Heart right ventricle (tissue), 16 donors: ENCODE results near the gene RALGPS1. TPM values are rescaled to one million over a fixed set of nuclear protein-coding genes. Genes with fewer than 3 reads are reported as not detected.

ENCODE experiments used
- ATAC-seq, 8 donors: fragments of 200-7000 bp; cut with Tn5 transposase; one replicate each; pipeline ENCODE4 v1.9.1; 2020; ENCODE audit warnings: mild to moderate bottlenecking in 8 of 8, moderate library complexity in 8 of 8, moderate number of reproducible peaks in 1 of 8
- DNase-seq, 2 donors: peaks; one replicate each; pipeline ENCODE4 v3.0.0-alpha.2; 2020
- H3K27ac ChIP-seq, 10 donors: fragments of 200-600 bp; sonication (generic) in 2 of 10; one replicate each; pipeline versions ENCODE4 v1.5.0 to v1.8.0; 2020 to 2022; ENCODE audit warnings: mild to moderate bottlenecking in 3 of 10
- H3K27me3 ChIP-seq, 7 donors: fragments of 200-600 bp; one replicate each; pipeline ENCODE4 v1.8.0; 2021 to 2022; ENCODE audit warnings: mild to moderate bottlenecking in 2 of 7
- H3K36me3 ChIP-seq, 9 donors: fragments of 200-600 bp; sonication (generic) in 1 of 9; one replicate each; pipeline versions ENCODE4 v1.5.0 to v1.8.0; 2020 to 2022; ENCODE audit warnings: mild to moderate bottlenecking in 2 of 9
- H3K4me1 ChIP-seq, 9 donors: fragments of 200-600 bp; sonication (generic) in 1 of 9; one replicate each; pipeline versions ENCODE4 v1.5.0 to v1.8.0; 2020 to 2022; ENCODE audit warnings: mild to moderate bottlenecking in 4 of 9
- H3K4me3 ChIP-seq, 10 donors: fragments of 200-600 bp; sonication (generic) in 2 of 10; one replicate each; pipeline versions ENCODE4 v1.5.0 to v1.8.0; 2020 to 2022; ENCODE audit warnings: mild to moderate bottlenecking in 7 of 10, moderate library complexity in 2 of 10
- H3K9me3 ChIP-seq, 11 donors: fragments of 200-600 bp in 10 of 11; sonication (generic) in 2 of 11; one replicate each; pipeline versions ENCODE4 v1.5.0 to v1.8.0; 2013 to 2022; ENCODE audit warnings: mild to moderate bottlenecking in 2 of 11, control low read depth in 1 of 11, moderate library complexity in 1 of 11
- WGBS, 2 donors: extraction: QIAGEN DNeasy Blood & Tissue Kit; methylation state at CpG; one replicate each; pipeline ENCODE4 v1.1.7; 2013; ENCODE audit warnings: inconsistent platforms in 1 of 2; 5-methylcytosine and 5-hydroxymethylcytosine counted together
- intact Hi-C, 10 donors: fragments of 100-400 bp; cut with DNase I; formaldehyde crosslinking; loops; one replicate each; pipeline versions ENCODE4 v1.11.1 to v1.14.2; 2022
- polyA plus RNA-seq, 2 donors: library from polyadenylated mRNA; stranded (reverse); fragments of 200-250 nt; gene quantifications; one replicate each; pipeline ENCODE4 v1.2.3, GENCODE V29; 2013
- total RNA-seq, 10 donors: library from RNA; stranded (reverse); fragmentation: NEBNext Ultra II Directional in 3 of 10; extraction: Animal tissue kit (Norgen Biotek cat#: 25700) in 3 of 10; gene quantifications; one replicate each; pipeline versions ENCODE4 v1.2.1 to v1.2.4, GENCODE V29; 2021 to 2023
- TF ChIP-seq, protein P1 (sequence below), 9 donors: fragments of 200-600 bp; sonication (generic) in 2 of 9; IDR thresholded peaks; one replicate each; pipeline versions ENCODE4 v1.5.0 to v1.8.0; 2021 to 2022; ENCODE audit warnings: antibody characterized with exemption in 9 of 9, mild to moderate bottlenecking in 5 of 9, moderate library complexity in 1 of 9
- donor health status: Arrhythmogenic right ventricular cardiomyopathy.
- donor health status: ischemic (EF 13 %, LVEDD 7.1; RV severe dilation, severe dysfunction).
- donor health status: healthy with polysubstance abuse.
- donor health status: DM: no; HTN: yes; CAD: no.
- donor health status: DM: no; HTN: no; CAD: no.
- donor health status: ischemic (EF 25% LVEDD 6.9; RV normal size, moderate dysfunction).
- donor health status: ischemic (EF 25% LVEDD 5.7; RV mildly dilated, moderate dysfunction).
- donor health status: healthy.
- donor health status: DM: yes; HTN: yes; CAD: no.
- donor health status: Ischemic cardiomyopathy.
- donor health status: ischemic (EF 35%, LVEDD 5.7; RV mildly dilated, moderate dysfunction).
- donor health status: nonischemic (EF 11% LVEDD 7.7; RV severe dilation, severe dysfunction).
- donor health status: DM: yes; HTN: yes; CAD: no.
- donor health status: PGD.
- donor health status: ischemic (EF 29% LVEDD 5.4; RV normal size, mild dysfunction).
- donor health status: nonischemic (EF 23%, LVEDD 6.1; RV moderate dilation, normal function).

RALGPS1 gene
- total and polyA plus RNA-seq, 12 donors = 4.2 to 25.0 (median 16.8) TPM

- no peaks in the 10 kb centered on the region for H3K27me3 ChIP-seq
- DNase-seq (no peak), ATAC-seq (peak in 7 of 8 donors; percentile 28 to 81 (median 46))
- peaks cover 0 to 72% (median 0%) of the 10 kb centered on the region in 9 donors for H3K36me3 ChIP-seq
- WGBS, 2 donors = 27 to 42% methylated on average over 3 of the region's 3 CpGs
- TF ChIP-seq, protein P1, sequence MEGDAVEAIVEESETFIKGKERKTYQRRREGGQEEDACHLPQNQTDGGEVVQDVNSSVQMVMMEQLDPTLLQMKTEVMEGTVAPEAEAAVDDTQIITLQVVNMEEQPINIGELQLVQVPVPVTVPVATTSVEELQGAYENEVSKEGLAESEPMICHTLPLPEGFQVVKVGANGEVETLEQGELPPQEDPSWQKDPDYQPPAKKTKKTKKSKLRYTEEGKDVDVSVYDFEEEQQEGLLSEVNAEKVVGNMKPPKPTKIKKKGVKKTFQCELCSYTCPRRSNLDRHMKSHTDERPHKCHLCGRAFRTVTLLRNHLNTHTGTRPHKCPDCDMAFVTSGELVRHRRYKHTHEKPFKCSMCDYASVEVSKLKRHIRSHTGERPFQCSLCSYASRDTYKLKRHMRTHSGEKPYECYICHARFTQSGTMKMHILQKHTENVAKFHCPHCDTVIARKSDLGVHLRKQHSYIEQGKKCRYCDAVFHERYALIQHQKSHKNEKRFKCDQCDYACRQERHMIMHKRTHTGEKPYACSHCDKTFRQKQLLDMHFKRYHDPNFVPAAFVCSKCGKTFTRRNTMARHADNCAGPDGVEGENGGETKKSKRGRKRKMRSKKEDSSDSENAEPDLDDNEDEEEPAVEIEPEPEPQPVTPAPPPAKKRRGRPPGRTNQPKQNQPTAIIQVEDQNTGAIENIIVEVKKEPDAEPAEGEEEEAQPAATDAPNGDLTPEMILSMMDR (IDR thresholded peaks at IDR 0.05) = no peak
- H3K9me3 ChIP-seq = no peaks in the 10 kb centered on the region
- intact Hi-C loops = loop anchor here in 1 of 10 donors (10.0 kb wide), 1 partner anchor 115 kb away; no protein-coding TSS in a partner anchor
- H3K4me3 ChIP-seq = no peak overlapping the region
- H3K27ac ChIP-seq = peak overlapping the region; percentile 7 to 80 (median 67)
- H3K4me1 ChIP-seq = peaks cover 3 to 63% (median 47%) of the 10 kb centered on the region in 9 donors
Measured at GRCh38 chr9:127099664-127100063, 185.1 kb downstream of the RALGPS1 start.

GRCh38 chr9:127102176-127102575, 187.6 kb downstream of the RALGPS1 start:
- Histone ChIP-seq H3K36me3 (peaks cover 0 to 90% (median 8%) of the 10 kb centered on the region in 9 donors), H3K27ac (peak overlapping the region in 1 of 10 donors; percentile 42), H3K9me3 (no peaks in the 10 kb centered on the region), H3K4me1 (peaks cover 4 to 76% (median 56%) of the 10 kb centered on the region in 9 donors), H3K27me3 (no peaks in the 10 kb centered on the region), H3K4me3 (no peak overlapping the region)
- TF ChIP-seq, protein P1 (IDR thresholded peaks at IDR 0.05) = no peak
- DNase-seq (no peak), ATAC-seq (no peak)
- intact Hi-C loops = no loop called here

GRCh38 chr9:127102788-127103187, 188.2 kb downstream of the RALGPS1 start:
- Histone ChIP-seq H3K27ac (peak overlapping the region in 2 of 10 donors; percentile 40 to 42), H3K4me1 (peaks cover 4 to 82% (median 60%) of the 10 kb centered on the region in 9 donors), H3K27me3 (no peaks in the 10 kb centered on the region), H3K4me3 (no peak overlapping the region), H3K9me3 (no peaks in the 10 kb centered on the region), H3K36me3 (peaks cover 0 to 90% (median 14%) of the 10 kb centered on the region in 9 donors)
- DNase-seq = no peak
- 84 to 95% methylated on average over 2 of the region's 2 CpGs for WGBS, 2 donors
- intact Hi-C loops = no loop called here
- no peak for ATAC-seq
- TF ChIP-seq, protein P1 (IDR thresholded peaks at IDR 0.05) = no peak

- Histone ChIP-seq H3K27ac (peak overlapping the region in 8 of 10 donors; percentile 19 to 69 (median 51)), H3K4me3 (no peak overlapping the region), H3K27me3 (no peaks in the 10 kb centered on the region), H3K36me3 (peaks cover 0 to 89% (median 21%) of the 10 kb centered on the region in 9 donors), H3K9me3 (no peaks in the 10 kb centered on the region), H3K4me1 (peaks cover 4 to 83% (median 60%) of the 10 kb centered on the region in 9 donors)
- no peak for DNase-seq
- intact Hi-C loops = no loop called here
- 71 to 80% methylated on average over 7 of the region's 7 CpGs for WGBS, 2 donors
- TF ChIP-seq, protein P1 (IDR thresholded peaks at IDR 0.05) = no peak
- ATAC-seq = peak in 5 of 8 donors; percentile 29 to 82 (median 61)
Measured at GRCh38 chr9:127104581-127105311, 190.2 kb downstream of the RALGPS1 start.
